Endothelial cell of umbilical vein (primary cell): ENCODE data around the gene BLOC1S6.

ENCODE experiments used
- EZH2 ChIP-seq: IDR thresholded peaks from 2 replicates; pipeline ENCODE4 v1.6.1; 2012; ENCODE audit warnings: borderline replicate concordance, low read depth, mild to moderate bottlenecking, moderate library complexity, low read length, inconsistent platforms; ENCODE audit not compliant: severe bottlenecking
- GATA2 ChIP-seq: IDR thresholded peaks from 2 replicates; pipeline ENCODE4 v1.7.0; 2011; ENCODE audit warnings: low read depth, mild to moderate bottlenecking, moderate library complexity, mixed read lengths, low read length; ENCODE audit not compliant: insufficient read length, insufficient read depth
- MYC ChIP-seq: IDR thresholded peaks from one replicate; pipeline ENCODE4 v1.6.1; 2011; ENCODE audit warnings: mild to moderate bottlenecking, low read depth, low read length
- POLR2A ChIP-seq: IDR thresholded peaks from 2 replicates; pipeline ENCODE4 v1.6.1; 2012; ENCODE audit warnings: low read depth, mild to moderate bottlenecking, control low read depth, low read length
- POLR2AphosphoS5 ChIP-seq: IDR thresholded peaks from 2 replicates; pipeline ENCODE4 v1.6.1; 2012; ENCODE audit warnings: low read depth, mild to moderate bottlenecking, control low read depth, low read length, moderate library complexity; ENCODE audit not compliant: insufficient read depth
- TF ChIP-seq, protein P1 (sequence below), 2 donors: IDR thresholded peaks; 1 replicate in 1 of 2; 2 replicates in 1 of 2; pipeline ENCODE4 v1.5.1; 2011; ENCODE audit warnings: low read length in 2 of 2, mild to moderate bottlenecking in 2 of 2, moderate library complexity in 2 of 2, control low read depth in 1 of 2, inconsistent platforms in 1 of 2, low read depth in 1 of 2; ENCODE audit not compliant: insufficient read depth in 1 of 2; ENCODE audit errors: extremely low read depth in 1 of 2

DNA sequence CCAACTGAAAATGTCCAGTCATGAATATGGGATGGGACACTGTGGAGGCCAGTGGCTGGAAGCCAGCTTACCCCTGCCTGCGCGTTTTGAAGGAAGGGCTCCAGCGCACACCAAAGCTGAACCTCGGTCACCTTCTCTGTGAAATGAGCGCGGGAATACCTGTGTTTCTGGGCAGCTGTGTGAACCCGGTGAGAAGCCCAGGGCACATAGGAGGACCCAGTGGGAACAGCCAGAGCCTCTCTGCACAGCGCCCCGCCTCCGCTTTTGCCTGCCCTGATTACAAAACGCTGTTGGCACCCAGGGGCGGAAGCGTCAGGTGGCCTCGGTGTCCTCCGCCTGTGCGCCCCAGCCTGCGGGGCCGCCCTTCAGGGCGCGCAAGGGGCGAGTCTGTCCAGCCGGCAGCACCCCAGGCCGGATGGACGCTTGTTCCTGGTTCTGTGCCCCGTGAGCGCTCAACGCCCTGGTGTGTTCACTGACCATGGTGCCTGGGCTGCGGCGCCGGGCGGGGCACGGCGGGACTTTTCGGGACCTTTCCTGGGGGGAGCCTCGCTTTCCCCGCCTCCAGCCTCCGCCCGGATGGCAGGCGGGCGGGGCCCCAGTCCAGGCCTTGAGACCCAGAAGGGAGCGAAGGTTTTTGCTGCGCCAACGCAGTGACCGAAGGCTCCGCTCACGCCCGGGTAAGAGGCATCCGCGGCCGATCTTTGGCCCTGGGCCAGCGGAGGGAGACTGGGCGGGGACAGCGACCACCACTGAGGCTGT, 47.4 kb downstream of the BLOC1S6 start, which contains the start of gene SQOR:
- TF ChIP-seq MYC, result no peak
- peak; percentile 65 for TF ChIP-seq POLR2AphosphoS5
- TF ChIP-seq POLR2A, result peak; percentile 68
- TF ChIP-seq, protein P1, sequence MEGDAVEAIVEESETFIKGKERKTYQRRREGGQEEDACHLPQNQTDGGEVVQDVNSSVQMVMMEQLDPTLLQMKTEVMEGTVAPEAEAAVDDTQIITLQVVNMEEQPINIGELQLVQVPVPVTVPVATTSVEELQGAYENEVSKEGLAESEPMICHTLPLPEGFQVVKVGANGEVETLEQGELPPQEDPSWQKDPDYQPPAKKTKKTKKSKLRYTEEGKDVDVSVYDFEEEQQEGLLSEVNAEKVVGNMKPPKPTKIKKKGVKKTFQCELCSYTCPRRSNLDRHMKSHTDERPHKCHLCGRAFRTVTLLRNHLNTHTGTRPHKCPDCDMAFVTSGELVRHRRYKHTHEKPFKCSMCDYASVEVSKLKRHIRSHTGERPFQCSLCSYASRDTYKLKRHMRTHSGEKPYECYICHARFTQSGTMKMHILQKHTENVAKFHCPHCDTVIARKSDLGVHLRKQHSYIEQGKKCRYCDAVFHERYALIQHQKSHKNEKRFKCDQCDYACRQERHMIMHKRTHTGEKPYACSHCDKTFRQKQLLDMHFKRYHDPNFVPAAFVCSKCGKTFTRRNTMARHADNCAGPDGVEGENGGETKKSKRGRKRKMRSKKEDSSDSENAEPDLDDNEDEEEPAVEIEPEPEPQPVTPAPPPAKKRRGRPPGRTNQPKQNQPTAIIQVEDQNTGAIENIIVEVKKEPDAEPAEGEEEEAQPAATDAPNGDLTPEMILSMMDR (IDR thresholded peaks at IDR 0.05; ENCODE audit: extremely low read depth in 1 of 2, insufficient read depth in 1 of 2, low read depth in 1 of 2, low read length in 2 of 2), result no peak
- TF ChIP-seq GATA2, result no peak
- TF ChIP-seq EZH2, result no peak
